Spleen (tissue), 7 donors: Measurements from ENCODE around the gene EPHA2.

Experiments used
- CTCF ChIP-seq, 11 experiments: fragments of 200-600 bp in 7 of 11; fragments of 450-650 bp in 4 of 11; sonication (generic) in 4 of 11; IDR thresholded peaks in 8 of 11; conservative IDR thresholded peaks in 3 of 11; 1 replicate in 7 of 11; 2 replicates in 4 of 11; pipeline versions ENCODE4 v1.4.0 to v1.8.0; 2016 to 2021; ENCODE audit warnings: antibody characterized with exemption in 11 of 11, inconsistent platforms in 4 of 11, mild to moderate bottlenecking in 1 of 11
- POLR2A ChIP-seq, 3 donors: fragments of 450-650 bp; IDR thresholded peaks; one replicate each; pipeline ENCODE4 v1.5.1; 2017; ENCODE audit warnings: antibody characterized with exemption in 3 of 3, mild to moderate bottlenecking in 1 of 3
- POLR2AphosphoS5 ChIP-seq, 3 donors: sonication (generic); formaldehyde crosslinking; IDR thresholded peaks; one replicate each; pipeline ENCODE4 v1.5.1; 2017; ENCODE audit warnings: antibody characterized with exemption in 3 of 3
- donor health status: DM: no; HTN: no; CAD: no; lungs with moderate emphysema.
- donor health status: DM: no; HTN: no; CAD: no.
- donor health status: DM: no; HTN: no; CAD: no.

GRCh38 chr1:16191916-16192546 is 36.2 kb upstream of the EPHA2 start:
- TF ChIP-seq POLR2A (IDR thresholded peaks at IDR 0.05) (no peak), CTCF (IDR thresholded peaks at IDR 0.05 in 8 of 11, conservative IDR thresholded peaks at IDR 0.05 in 3 of 11) (no peak), POLR2AphosphoS5 (IDR thresholded peaks at IDR 0.05) (no peak)
